A673 (cell line): Measurements from ENCODE around the gene TAB3.

Experiments
- CTCF ChIP-seq: fragments of 300-800, 200-600 bp; sonication (generic); conservative IDR thresholded peaks from 2 replicates; pipeline ENCODE4 v1.5.1; 2017; ENCODE audit warnings: low read depth, mild to moderate bottlenecking, antibody characterized with exemption, low read length, moderate library complexity, mixed read lengths
- EZH2 ChIP-seq: fragments of 200-600 bp; sonication (generic); IDR thresholded peaks from 2 replicates; pipeline ENCODE4 v1.6.1; 2017; ENCODE audit warnings: borderline replicate concordance, low read depth, mild to moderate bottlenecking, mixed read lengths, antibody characterized with exemption, low read length; ENCODE audit not compliant: poor library complexity, severe bottlenecking

DNA sequence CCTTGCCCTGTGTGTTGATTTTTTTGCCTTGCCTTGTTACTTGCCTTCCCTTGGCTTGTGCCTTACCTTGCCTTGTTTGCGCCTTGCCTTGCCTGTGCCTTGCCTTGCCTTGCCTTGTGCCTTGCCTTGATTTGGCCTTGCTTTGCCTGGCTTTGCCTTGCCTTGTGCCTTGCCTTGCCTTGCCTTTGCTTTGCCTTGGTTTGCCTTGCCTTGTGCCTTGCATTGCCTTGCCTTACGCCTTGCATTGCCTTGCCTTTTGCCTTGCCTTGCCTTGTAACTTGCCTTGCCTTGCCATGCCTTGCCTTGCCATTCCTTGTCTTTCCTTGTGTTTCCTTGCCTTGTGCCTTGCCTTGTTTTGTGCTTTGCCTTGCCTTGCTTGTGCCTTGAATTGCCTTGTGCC, 94.6 kb downstream of the TAB3 start:
- TF ChIP-seq CTCF = no peak
- no peak for TF ChIP-seq EZH2
